IMR-90 (cell line): Measurements from ENCODE around the gene CD80. TPM values are rescaled to one million over a fixed set of nuclear protein-coding genes. Genes with fewer than 3 reads are reported as not detected.

Experiments used
- ATAC-seq: fragments of 200-7000 bp; cut with Tn5 transposase; 2 replicates; pipeline ENCODE4 v1.9.1; 2020; ENCODE audit warnings: low read depth, mild to moderate bottlenecking, moderate library complexity
- BruUV-seq: library from RNA; stranded (reverse); fragments of 400-500 nt; replicated peaks from 2 replicates; lab custom pipeline; 2021; lab: Mats Ljungman, UMichigan
- CTCF ChIA-PET: fragments of 300-600 bp; formaldehyde crosslinking; extraction: SDS; loops from one replicate; lab custom pipeline; 2021; ENCODE audit warnings: antibody characterized with exemption; lab: Yijun Ruan, JAX
- POLR2A ChIA-PET: fragments of 300-600 bp; sonication (Branson Sonifier 250); formaldehyde crosslinking; loops from one replicate; lab custom pipeline; 2022; ENCODE audit warnings: antibody characterized with exemption; ENCODE audit not compliant: unreplicated experiment; lab: Charles Lee
- DNase-seq: peaks from one replicate; pipeline ENCODE4 v3.0.0; 2013
- H2AFZ ChIP-seq: replicated peaks from 2 replicates; pipeline ENCODE3; 2013; ENCODE audit warnings: low read length, mild to moderate bottlenecking; ENCODE audit not compliant: poor library complexity
- H2AK5ac ChIP-seq: 2 replicates; pipeline ENCODE4 v1.6.1; 2013; ENCODE audit warnings: low read depth, low read length, inconsistent platforms
- H2AK9ac ChIP-seq: replicated peaks from 2 replicates; pipeline ENCODE3; 2013; ENCODE audit warnings: mild to moderate bottlenecking, low read depth, low read length, moderate library complexity; ENCODE audit not compliant: poor library complexity
- H2BK120ac ChIP-seq: 2 replicates; pipeline ENCODE4 v1.6.1; 2013; ENCODE audit warnings: low read depth, low read length, inconsistent platforms
- H2BK15ac ChIP-seq: 3 replicates; pipeline ENCODE4 v1.6.1; 2013; ENCODE audit warnings: low read depth, low read length, inconsistent platforms
- H2BK20ac ChIP-seq: 2 replicates; pipeline ENCODE4 v1.6.1; 2013; ENCODE audit warnings: low read depth, mild to moderate bottlenecking, inconsistent platforms, low read length, moderate library complexity
- H2BK5ac ChIP-seq: 2 replicates; pipeline ENCODE4 v1.6.1; 2013; ENCODE audit warnings: mild to moderate bottlenecking, low read depth, low read length, inconsistent platforms; ENCODE audit not compliant: poor library complexity, severe bottlenecking
- H3K14ac ChIP-seq: replicated peaks from 2 replicates; pipeline ENCODE4 v1.6.1; 2013; ENCODE audit warnings: low read depth, low read length, inconsistent platforms
- H3K18ac ChIP-seq: 2 replicates; pipeline ENCODE4 v1.6.1; 2013; ENCODE audit warnings: low read depth, low read length, control low read depth
- H3K23ac ChIP-seq: 2 replicates; pipeline ENCODE4 v1.6.1; 2013; ENCODE audit warnings: low read depth, low read length, inconsistent platforms
- H3K27ac ChIP-seq: 2 replicates; pipeline ENCODE4 v1.5.1; 2013; ENCODE audit warnings: mild to moderate bottlenecking, control low read depth, low read length; ENCODE audit not compliant: insufficient read depth
- H3K27me3 ChIP-seq: 2 replicates; pipeline ENCODE4 v1.6.1; 2013; ENCODE audit warnings: low read length; ENCODE audit not compliant: control insufficient read depth, insufficient read depth
- H3K36me3 ChIP-seq: 2 replicates; pipeline ENCODE4 v1.6.1; 2013; ENCODE audit warnings: low read length, mixed read lengths; ENCODE audit not compliant: control insufficient read depth, insufficient read depth
- H3K4ac ChIP-seq: 2 replicates; pipeline ENCODE4 v1.6.1; 2013; ENCODE audit warnings: low read depth, low read length, inconsistent platforms
- H3K4me1 ChIP-seq: 2 replicates; pipeline ENCODE4 v1.6.1; 2013; ENCODE audit warnings: low read length, mixed read lengths; ENCODE audit not compliant: control insufficient read depth, insufficient read depth
- H3K4me2 ChIP-seq: 2 replicates; pipeline ENCODE4 v1.6.1; 2013; ENCODE audit warnings: low read depth, mild to moderate bottlenecking, control low read depth, low read length, moderate library complexity
- H3K4me3 ChIP-seq: 2 replicates; pipeline ENCODE4 v1.5.1; 2013; ENCODE audit warnings: low read depth, mild to moderate bottlenecking, control low read depth, low read length, moderate library complexity; ENCODE audit not compliant: insufficient read depth
- H3K56ac ChIP-seq: 2 replicates; pipeline ENCODE4 v1.6.1; 2013; ENCODE audit warnings: low read length, inconsistent platforms; ENCODE audit not compliant: insufficient read depth; ENCODE audit errors: extremely low read depth
- H3K79me1 ChIP-seq, 2 experiments: 2 replicates each; pipeline ENCODE4 v1.6.1; 2013; ENCODE audit warnings: low read length in 2 of 2, inconsistent platforms in 1 of 2, low read depth in 1 of 2
- H3K9ac ChIP-seq: 2 replicates; pipeline ENCODE4 v1.6.1; 2013; ENCODE audit warnings: low read depth, low read length, control low read depth
- H3K9me1 ChIP-seq: 2 replicates; pipeline ENCODE4 v1.6.1; 2013; ENCODE audit warnings: low read length, inconsistent platforms; ENCODE audit not compliant: insufficient read depth
- H3K9me3 ChIP-seq: 2 replicates; pipeline ENCODE4 v1.6.1; 2013; ENCODE audit warnings: low read length; ENCODE audit not compliant: control insufficient read depth, insufficient read depth
- H4K20me1 ChIP-seq: 2 replicates; pipeline ENCODE4 v1.6.1; 2013; ENCODE audit warnings: low read length, inconsistent platforms; ENCODE audit not compliant: insufficient read depth
- H4K5ac ChIP-seq: 2 replicates; pipeline ENCODE4 v1.6.1; 2013; ENCODE audit warnings: mild to moderate bottlenecking, low read depth, low read length, control low read depth
- H4K8ac ChIP-seq, 2 experiments: 2 replicates each; pipeline ENCODE4 v1.6.1; 2013; ENCODE audit warnings: low read depth in 2 of 2, low read length in 2 of 2, control low read depth in 1 of 2, inconsistent platforms in 1 of 2
- H4K91ac ChIP-seq: 2 replicates; pipeline ENCODE4 v1.6.1; 2013; ENCODE audit warnings: low read depth, low read length, inconsistent platforms; ENCODE audit not compliant: insufficient read depth
- CEBPB ChIP-seq: IDR thresholded peaks from 2 replicates; pipeline ENCODE4 v1.6.1; 2012; ENCODE audit warnings: low read depth, low read length, improper control_type of control experiment
- CHD1 ChIP-seq: IDR thresholded peaks from 2 replicates; pipeline ENCODE4 v1.6.1; 2012; ENCODE audit warnings: low read depth, low read length, improper control_type of control experiment
- MAZ ChIP-seq: IDR thresholded peaks from 2 replicates; pipeline ENCODE4 v1.6.1; 2012; ENCODE audit warnings: low read depth, mild to moderate bottlenecking, low read length, improper control_type of control experiment, moderate library complexity, borderline replicate concordance
- RCOR1 ChIP-seq: IDR thresholded peaks from 2 replicates; pipeline ENCODE4 v1.6.1; 2012; ENCODE audit warnings: mild to moderate bottlenecking, low read length, improper control_type of control experiment; ENCODE audit not compliant: insufficient replicate concordance
- RFX5 ChIP-seq: IDR thresholded peaks from 2 replicates; pipeline ENCODE4 v1.8.0; 2012; ENCODE audit warnings: low read depth, mild to moderate bottlenecking, low read length, moderate library complexity
- WGBS, 2 experiments: methylation state at CpG; one replicate each; pipeline versions ENCODE4 v1.1.5 to v1.1.7; 2013; ENCODE audit warnings: missing lambda C conversion rate in 2 of 2; ENCODE audit not compliant: insufficient read length in 1 of 2; ENCODE audit errors: extremely low coverage in 2 of 2; 5-methylcytosine and 5-hydroxymethylcytosine counted together
- dilution Hi-C: fragments of 300-500 bp; cut with HindIII; formaldehyde crosslinking; loops from one replicate; pipeline ENCODE4 v1.14.3; 2018; ENCODE audit warnings: low sequenced_read_pairs; ENCODE audit not compliant: unreplicated experiment
- in situ Hi-C: fragments of 300-500 bp; cut with MboI; formaldehyde crosslinking; loops from 3 replicates; pipeline ENCODE4 v1.14.3; 2019; ENCODE audit warnings: low sequenced_read_pairs, inconsistent platforms, mixed read lengths
- intact Hi-C: fragments of 100-400 bp; cut with micrococcal nuclease; formaldehyde crosslinking; loops from 2 replicates; pipeline ENCODE4 v1.10.0; 2022
- polyA plus RNA-seq, 3 experiments: library from polyadenylated mRNA; depleted of rRNA; stranded (reverse); fragments of >200 nt; gene quantifications; 2 replicates each; pipeline ENCODE4 v1.2.3, GENCODE V29; 2012; ENCODE audit warnings: low replicate concordance in 1 of 3
- total RNA-seq: library from RNA; depleted of rRNA; stranded (reverse); fragments of >200 nt; gene quantifications from 2 replicates; pipeline ENCODE4 v1.2.3, GENCODE V29; 2012
- TF ChIP-seq, protein P1 (sequence below): fragments of 150-350 bp; IDR thresholded peaks from 2 replicates; pipeline ENCODE4 v1.6.1; 2016; ENCODE audit warnings: low read depth, mild to moderate bottlenecking, low read length, moderate library complexity, borderline replicate concordance

The CD80 gene
- total and polyA plus RNA-seq, 2 of the 4 experiments (the other 2 are of a cell fraction) = not detected

DNA sequence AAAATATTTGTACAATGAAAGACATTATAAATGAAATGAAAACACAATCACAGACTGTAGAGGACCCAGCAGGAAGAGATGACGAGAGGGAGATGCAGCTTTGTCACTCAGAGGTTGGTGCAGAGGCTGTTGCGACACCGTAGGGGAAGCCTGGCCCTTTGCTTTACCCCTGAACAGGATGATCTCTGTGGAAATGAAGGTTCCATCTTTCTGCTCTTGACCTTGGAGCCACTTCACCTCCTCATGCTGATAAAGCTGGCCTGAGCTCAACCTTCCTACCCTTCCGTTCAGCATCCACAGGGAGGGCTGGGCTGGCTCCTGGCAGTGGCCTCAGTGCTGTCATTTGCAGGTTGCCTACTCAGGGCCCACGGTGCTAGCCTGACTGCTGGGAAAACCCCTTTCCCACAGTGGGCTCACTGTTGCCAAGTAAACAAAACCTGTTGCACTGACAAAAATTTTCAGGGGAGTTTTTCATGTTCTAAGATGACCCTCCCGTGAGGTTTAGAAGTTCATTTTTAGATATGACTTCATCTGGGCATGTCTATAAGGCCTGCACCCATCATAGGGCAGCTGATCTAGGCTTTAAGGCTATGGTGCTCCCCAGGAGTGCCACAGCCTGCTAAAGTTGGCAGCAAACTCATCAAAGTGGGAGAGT is 3.0 kb upstream of the CD80 start:
- Histone ChIP-seq H2AK9ac (no peak overlapping the region), H4K5ac (no peak overlapping the region), H3K23ac (no peak overlapping the region), H2AK5ac (no peak overlapping the region), H3K27me3 (peaks cover 11% of the 10 kb centered on the region), H3K9me3 (no peaks in the 10 kb centered on the region), H3K27ac (no peak overlapping the region), H3K18ac (no peak overlapping the region), H3K4me2 (no peak overlapping the region), H2AFZ (peak overlapping the region; percentile 32), H3K4me3 (no peak overlapping the region), H3K4me1 (no peaks in the 10 kb centered on the region), H3K56ac (no peak overlapping the region), H3K9me1 (no peaks in the 10 kb centered on the region), H3K9ac (no peak overlapping the region), H3K14ac (no peak overlapping the region; the same call in 1 of the 2 replicates), H4K91ac (no peak overlapping the region), H2BK20ac (no peak overlapping the region), H2BK5ac (no peak overlapping the region), H3K4ac (no peak overlapping the region), H2BK15ac (no peak overlapping the region), H2BK120ac (no peak overlapping the region), H4K20me1 (no peaks in the 10 kb centered on the region), H4K8ac (no peak overlapping the region), H3K36me3 (no peaks in the 10 kb centered on the region), H3K79me1 (no peaks in the 10 kb centered on the region)
- intact Hi-C loops (no loop called here), in situ Hi-C loops (no loop called here), dilution Hi-C loops (no loop called here)
- BruUV-seq = no TSS peak
- DNase-seq (no peak), ATAC-seq (no peak)
- 50% methylated on average over 2 of the region's 6 CpGs; no CpG with 5 or more reads in 1 of the 2 experiments for WGBS, 2 experiments
- POLR2A ChIA-PET = no interaction called here
- CTCF ChIA-PET = no interaction called here
- TF ChIP-seq RCOR1 = no peak
- TF ChIP-seq CEBPB = peak; percentile 54
- TF ChIP-seq, protein P1, sequence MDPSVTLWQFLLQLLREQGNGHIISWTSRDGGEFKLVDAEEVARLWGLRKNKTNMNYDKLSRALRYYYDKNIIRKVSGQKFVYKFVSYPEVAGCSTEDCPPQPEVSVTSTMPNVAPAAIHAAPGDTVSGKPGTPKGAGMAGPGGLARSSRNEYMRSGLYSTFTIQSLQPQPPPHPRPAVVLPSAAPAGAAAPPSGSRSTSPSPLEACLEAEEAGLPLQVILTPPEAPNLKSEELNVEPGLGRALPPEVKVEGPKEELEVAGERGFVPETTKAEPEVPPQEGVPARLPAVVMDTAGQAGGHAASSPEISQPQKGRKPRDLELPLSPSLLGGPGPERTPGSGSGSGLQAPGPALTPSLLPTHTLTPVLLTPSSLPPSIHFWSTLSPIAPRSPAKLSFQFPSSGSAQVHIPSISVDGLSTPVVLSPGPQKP = no peak
- TF ChIP-seq CHD1 = no peak
- TF ChIP-seq MAZ = no peak
- no peak for TF ChIP-seq RFX5
